Cardiac muscle cell (in vitro differentiated cells and primary cell): Measurements from ENCODE around the gene C2CD4C. TPM values are rescaled to one million over a fixed set of nuclear protein-coding genes. Genes with fewer than 3 reads are reported as not detected.

Source experiments
- DNase-seq, 2 donors: peaks; one replicate each; pipeline versions ENCODE4 v3.0.0 to v3.0.0-alpha.2; 2010 to 2017; ENCODE audit warnings: low read depth in 1 of 2, low spot score in 1 of 2
- H3K27ac ChIP-seq: fragments of 200-600 bp; sonication (generic); 2 replicates; pipeline ENCODE4 v1.5.1; 2016
- H3K27me3 ChIP-seq: fragments of 200-600 bp; sonication (generic); 2 replicates; pipeline ENCODE4 v1.6.0; 2016; ENCODE audit warnings: control low read depth
- H3K36me3 ChIP-seq: fragments of 200-600 bp; sonication (generic); 2 replicates; pipeline ENCODE4 v1.5.1; 2016; ENCODE audit warnings: control low read depth
- H3K4me1 ChIP-seq: fragments of 200-600 bp; sonication (generic); 2 replicates; pipeline ENCODE4 v1.8.1; 2017; ENCODE audit warnings: low read depth, mild to moderate bottlenecking, mixed run types
- H3K4me3 ChIP-seq: fragments of 200-600 bp; sonication (generic); 2 replicates; pipeline ENCODE4 v1.5.1; 2016; ENCODE audit warnings: mild to moderate bottlenecking
- H3K9me3 ChIP-seq: fragments of 200-600 bp; sonication (generic); 2 replicates; pipeline ENCODE4 v1.5.1; 2017; ENCODE audit warnings: low read depth, mild to moderate bottlenecking, control low read depth
- polyA plus RNA-seq: library from polyadenylated mRNA; unstranded; fragments of >200 nt; fragmentation: Nextera tagmentation; extraction: Ambion mirVana; gene quantifications from 2 replicates; pipeline ENCODE4 v1.2.1, GENCODE V29; 2016
- total RNA-seq: library from RNA; depleted of rRNA; stranded (reverse); fragments of >200 nt; gene quantifications from 2 replicates; pipeline ENCODE4 v1.2.3, GENCODE V29; 2016
- TF ChIP-seq, protein P1 (sequence below): IDR thresholded peaks from 2 replicates; pipeline ENCODE4 v1.5.1; 2012; ENCODE audit warnings: low read depth, mild to moderate bottlenecking, low read length

Gene C2CD4C
- total and polyA plus RNA-seq, 2 experiments from 2014 or later, result 3.4 to 4.1 TPM

DNA sequence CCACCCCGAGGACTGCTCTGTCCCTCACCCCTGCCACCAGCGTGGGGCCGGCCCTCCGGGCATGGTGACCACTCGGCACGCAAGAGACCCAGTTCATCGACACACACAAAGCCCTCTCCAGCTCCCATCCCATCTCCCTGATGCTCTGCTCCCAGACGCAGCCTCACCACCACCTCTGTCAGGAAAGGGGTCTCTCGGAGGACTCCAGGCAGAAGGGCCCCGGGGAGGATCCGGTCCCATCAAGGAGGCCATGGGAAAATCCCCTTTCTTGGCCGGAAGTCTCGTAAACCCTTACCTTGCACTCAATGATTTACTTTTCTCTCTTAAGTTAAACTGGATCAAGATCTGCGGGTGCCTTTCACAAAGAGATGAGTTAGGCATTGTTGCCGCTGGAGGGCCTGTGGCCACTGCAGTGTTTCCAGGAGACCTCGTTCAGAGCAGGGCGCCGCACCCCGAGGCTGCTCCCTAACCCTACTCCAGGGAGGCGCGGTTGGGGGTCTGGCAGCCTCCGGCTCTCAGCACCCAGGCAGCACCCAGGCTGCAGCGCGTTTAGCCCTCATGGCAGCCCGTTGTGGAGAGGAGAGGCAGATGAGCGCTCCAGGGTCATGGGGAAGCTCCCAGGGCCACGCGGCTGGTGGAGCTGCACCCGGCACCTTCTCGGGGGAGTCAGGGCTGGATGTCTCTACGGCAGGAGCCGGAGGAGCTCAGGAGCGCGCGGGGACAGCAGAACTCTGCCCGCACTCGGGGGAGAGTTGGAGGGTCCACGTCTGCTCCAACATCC is 31.0 kb downstream of the C2CD4C start:
- TF ChIP-seq, protein P1, sequence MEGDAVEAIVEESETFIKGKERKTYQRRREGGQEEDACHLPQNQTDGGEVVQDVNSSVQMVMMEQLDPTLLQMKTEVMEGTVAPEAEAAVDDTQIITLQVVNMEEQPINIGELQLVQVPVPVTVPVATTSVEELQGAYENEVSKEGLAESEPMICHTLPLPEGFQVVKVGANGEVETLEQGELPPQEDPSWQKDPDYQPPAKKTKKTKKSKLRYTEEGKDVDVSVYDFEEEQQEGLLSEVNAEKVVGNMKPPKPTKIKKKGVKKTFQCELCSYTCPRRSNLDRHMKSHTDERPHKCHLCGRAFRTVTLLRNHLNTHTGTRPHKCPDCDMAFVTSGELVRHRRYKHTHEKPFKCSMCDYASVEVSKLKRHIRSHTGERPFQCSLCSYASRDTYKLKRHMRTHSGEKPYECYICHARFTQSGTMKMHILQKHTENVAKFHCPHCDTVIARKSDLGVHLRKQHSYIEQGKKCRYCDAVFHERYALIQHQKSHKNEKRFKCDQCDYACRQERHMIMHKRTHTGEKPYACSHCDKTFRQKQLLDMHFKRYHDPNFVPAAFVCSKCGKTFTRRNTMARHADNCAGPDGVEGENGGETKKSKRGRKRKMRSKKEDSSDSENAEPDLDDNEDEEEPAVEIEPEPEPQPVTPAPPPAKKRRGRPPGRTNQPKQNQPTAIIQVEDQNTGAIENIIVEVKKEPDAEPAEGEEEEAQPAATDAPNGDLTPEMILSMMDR, result no peak
- Histone ChIP-seq H3K36me3 (no peaks in the 10 kb centered on the region), H3K27me3 (no peaks in the 10 kb centered on the region), H3K27ac (no peak overlapping the region), H3K9me3 (no peaks in the 10 kb centered on the region), H3K4me1 (no peaks in the 10 kb centered on the region), H3K4me3 (no peak overlapping the region)
- DNase-seq, result no peak

DNA sequence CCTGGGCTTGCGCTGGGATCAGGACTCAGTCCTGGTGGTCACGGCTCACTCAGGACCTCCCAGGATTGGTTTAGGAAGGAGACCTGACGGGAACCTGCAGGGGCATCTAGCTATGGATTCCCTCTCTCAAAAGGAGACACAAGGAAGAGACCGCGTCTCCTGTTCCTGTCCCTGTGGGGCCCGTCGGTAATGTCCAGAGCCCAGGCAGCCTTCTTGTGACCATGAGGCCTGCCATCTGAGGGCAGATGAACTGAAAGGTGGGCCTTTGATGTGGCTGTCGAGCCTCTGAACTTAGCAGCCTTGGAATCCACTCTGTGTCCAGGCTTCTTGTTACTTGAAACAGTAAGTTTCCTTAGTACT is 32.9 kb downstream of the C2CD4C start:
- Histone ChIP-seq H3K36me3 (no peaks in the 10 kb centered on the region), H3K27ac (no peak overlapping the region), H3K4me1 (no peaks in the 10 kb centered on the region), H3K9me3 (no peaks in the 10 kb centered on the region), H3K4me3 (no peak overlapping the region), H3K27me3 (no peaks in the 10 kb centered on the region)
- DNase-seq, result no peak
- TF ChIP-seq, protein P1, result no peak

DNA sequence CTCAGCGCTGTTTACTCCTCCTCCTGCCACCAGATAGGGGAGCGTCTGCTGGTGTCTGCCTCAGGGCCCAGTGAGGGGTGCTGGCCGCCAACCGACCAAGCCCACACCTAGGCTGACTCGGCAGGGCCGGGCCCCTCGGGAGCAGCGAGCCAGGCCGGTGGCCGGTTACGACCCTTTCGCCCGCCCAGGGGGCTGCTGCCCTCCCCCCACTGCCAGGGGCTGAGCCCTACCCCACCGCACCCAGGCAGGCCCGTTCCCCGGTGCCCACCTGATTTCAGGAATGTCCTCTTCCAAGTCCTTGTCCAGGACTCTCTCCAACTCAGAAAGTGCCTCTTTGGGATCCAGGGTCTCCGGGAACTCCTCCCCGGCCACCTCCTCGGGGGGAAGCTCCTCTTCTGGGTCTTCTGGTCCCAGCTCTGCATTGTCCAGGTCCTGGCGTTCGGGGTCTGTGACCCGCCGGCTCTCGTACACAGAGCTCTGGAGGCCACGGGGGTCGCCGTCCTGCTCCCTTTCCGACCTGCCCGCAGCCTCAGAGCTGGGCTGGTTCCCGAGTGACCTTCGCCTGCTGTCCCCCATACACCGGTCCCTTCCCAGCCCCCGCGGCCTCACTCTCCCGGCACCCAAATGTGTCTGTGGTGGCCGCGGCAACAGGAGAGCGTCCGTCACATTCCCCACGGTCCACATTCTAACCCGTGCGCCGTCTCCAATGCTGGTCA is 33.4 kb downstream of the C2CD4C start:
- TF ChIP-seq, protein P1, result no peak
- no peak for DNase-seq
- no peak overlapping the region for H3K4me3 ChIP-seq

DNA sequence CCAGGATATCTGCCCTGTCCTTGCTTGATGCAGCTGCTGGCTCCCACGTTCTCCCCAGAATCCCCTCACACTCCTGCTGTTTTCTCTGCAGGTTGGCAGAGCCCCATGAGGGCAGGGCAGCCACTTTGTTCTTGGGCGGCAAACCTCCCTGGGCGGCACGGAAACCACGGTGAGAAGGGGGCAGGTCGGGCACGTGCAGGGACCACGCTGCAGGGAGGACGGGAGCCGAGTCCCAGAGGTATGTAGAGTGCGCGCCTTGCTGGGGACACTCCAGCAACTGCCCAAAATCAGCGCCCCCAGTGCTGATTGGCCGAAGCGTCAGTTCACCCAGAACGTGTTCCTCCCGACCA is 34.1 kb downstream of the C2CD4C start:
- TF ChIP-seq, protein P1, result no peak
- H3K9me3 ChIP-seq, result no peaks in the 10 kb centered on the region
- H3K36me3 ChIP-seq, result no peaks in the 10 kb centered on the region
- no peaks in the 10 kb centered on the region for H3K4me1 ChIP-seq
- H3K27me3 ChIP-seq, result no peaks in the 10 kb centered on the region
- H3K4me3 ChIP-seq, result no peak overlapping the region
- no peak overlapping the region for H3K27ac ChIP-seq
- no peak for DNase-seq

More for the DNA sequence above, 33.4 kb downstream of the C2CD4C start:
- Histone ChIP-seq H3K36me3 (no peaks in the 10 kb centered on the region), H3K9me3 (no peaks in the 10 kb centered on the region), H3K27ac (no peak overlapping the region), H3K27me3 (no peaks in the 10 kb centered on the region), H3K4me1 (no peaks in the 10 kb centered on the region)

DNA sequence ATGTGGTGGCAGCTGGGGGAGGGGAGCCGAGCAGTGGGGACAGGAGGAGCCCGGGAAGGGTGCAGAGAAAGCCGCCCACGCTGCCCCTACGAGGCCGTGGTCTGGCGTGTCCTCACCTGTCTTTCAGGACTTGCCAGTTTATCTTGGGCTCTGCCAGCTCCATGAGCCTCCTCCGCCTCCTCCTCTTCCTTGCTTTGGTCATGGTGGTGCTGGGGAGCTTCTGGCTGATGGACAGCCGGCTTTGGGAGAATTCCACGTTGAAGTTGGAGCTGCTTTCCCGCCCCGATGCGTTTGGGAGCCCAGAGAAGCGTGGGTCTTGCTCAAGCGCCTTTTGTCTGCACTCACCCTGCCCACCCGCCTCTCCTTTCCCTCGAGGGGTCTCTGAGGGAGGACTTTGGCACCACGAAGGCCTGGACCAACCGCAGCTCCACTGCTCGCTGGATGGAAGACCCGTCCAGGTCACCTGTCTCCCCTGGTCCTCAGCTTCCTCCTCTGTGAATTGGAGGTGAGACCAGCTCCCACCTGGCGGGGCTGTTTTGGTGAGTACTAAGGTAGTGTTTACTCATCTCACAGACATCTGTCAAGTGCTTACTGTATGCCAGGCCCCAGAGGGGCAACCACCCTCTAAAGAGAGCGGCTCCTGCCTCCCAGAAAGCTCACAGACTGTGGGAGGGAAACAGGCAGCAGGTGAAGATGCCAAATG is 34.6 kb downstream of the C2CD4C start:
- Histone ChIP-seq H3K9me3 (no peaks in the 10 kb centered on the region), H3K36me3 (no peaks in the 10 kb centered on the region), H3K4me3 (no peak overlapping the region), H3K27me3 (no peaks in the 10 kb centered on the region), H3K27ac (no peak overlapping the region), H3K4me1 (no peaks in the 10 kb centered on the region)
- no peak for DNase-seq
- TF ChIP-seq, protein P1, result no peak
